Measurements from ENCODE around the gene CCR5.
"Not testable (repeated sequence)": the region's sequence is repeated elsewhere in the genome, so short reads cannot be mapped to it uniquely, and the experiment has no call there.

Gene CCR5

GRCh38 chr3:46388847-46389246 lies 18.1 kb downstream of the CCR5 start:
- not testable (repeated sequence) for DNase-seq

GRCh38 chr3:46389306-46389705 lies 18.6 kb downstream of the CCR5 start:
- DNase-seq: no peak

- DNase-seq: not testable (repeated sequence)
Observed at GRCh38 chr3:46391526-46391925, 20.8 kb downstream of the CCR5 start.

- no peak for DNase-seq
Observed at GRCh38 chr3:46393011-46393410, 22.3 kb downstream of the CCR5 start.

GRCh38 chr3:46393554-46394434 lies 23.0 kb downstream of the CCR5 start:
- no peak for DNase-seq

- no peak for DNase-seq
Observed at GRCh38 chr3:46395210-46395661, 24.5 kb downstream of the CCR5 start.

- DNase-seq: no peak
Observed at GRCh38 chr3:46395766-46396530, 25.2 kb downstream of the CCR5 start.

GRCh38 chr3:46397111-46397510 lies 26.4 kb downstream of the CCR5 start:
- DNase-seq: no peak

GRCh38 chr3:46398186-46398955 lies 27.6 kb downstream of the CCR5 start:
- no peak for DNase-seq

GRCh38 chr3:46399098-46399497 lies 28.4 kb downstream of the CCR5 start:
- DNase-seq: no peak

- DNase-seq: no peak
Observed at GRCh38 chr3:46399557-46399956, 28.8 kb downstream of the CCR5 start.

GRCh38 chr3:46400000-46400734 lies 29.4 kb downstream of the CCR5 start:
- no peak for DNase-seq

GRCh38 chr3:46400846-46401245 lies 30.1 kb downstream of the CCR5 start:
- DNase-seq: no peak

GRCh38 chr3:46401579-46401978 lies 30.8 kb downstream of the CCR5 start:
- no peak for DNase-seq

GRCh38 chr3:46402902-46403301 lies 32.2 kb downstream of the CCR5 start:
- DNase-seq: not testable (repeated sequence)

- DNase-seq: no peak
Observed at GRCh38 chr3:46405301-46406019, 34.7 kb downstream of the CCR5 start.

- no peak for DNase-seq
Observed at GRCh38 chr3:46406443-46406787, 35.7 kb downstream of the CCR5 start.

- DNase-seq: no peak
Observed at GRCh38 chr3:46406788-46407611, 36.3 kb downstream of the CCR5 start, which contains the start of the genes CCR5AS and CCRL2. Gene CCR5AS (minus strand): TSS chr3:46407066. Gene CCRL2 (plus strand): TSS chr3:46407259. CDS start chr3:46408080, 821 bp downstream.

GRCh38 chr3:46407970-46408369 lies 37.2 kb downstream of the CCR5 start:
- no peak for DNase-seq

- DNase-seq: no peak
Observed at GRCh38 chr3:46408853-46409252, 38.1 kb downstream of the CCR5 start.

All from NCI-H1092 treated with DMSO at 0.1 percent for 48 hours (cell line).